IPS-18c (cell line): ENCODE measurements around the gene IFIH1.

Experiments
- H3K4me3 ChIP-seq: 2 replicates; pipeline ENCODE4 v1.7.0; 2013; ENCODE audit warnings: low read depth, mild to moderate bottlenecking, low read length, moderate library complexity; ENCODE audit not compliant: insufficient read depth
- H3K9me3 ChIP-seq: one replicate; pipeline ENCODE4 v1.6.1; 2013; ENCODE audit warnings: mild to moderate bottlenecking, low read length, moderate library complexity; ENCODE audit not compliant: control insufficient read depth, insufficient read depth

Gene IFIH1

GRCh38 chr2:162317058-162317742 is 1.3 kb downstream of the IFIH1 start:
- Histone ChIP-seq H3K4me3 (peak overlapping the region; percentile 60; the same call in 1 of the 2 replicates), H3K9me3 (no peaks in the 10 kb centered on the region)

- H3K4me3 ChIP-seq = no peak overlapping the region
- no peaks in the 10 kb centered on the region for H3K9me3 ChIP-seq
These were observed 1.9 kb downstream of the IFIH1 start for GRCh38 chr2:162316590-162316989.

GRCh38 chr2:162315938-162316337 is 2.5 kb downstream of the IFIH1 start:
- Histone ChIP-seq H3K4me3 (no peak overlapping the region), H3K9me3 (no peaks in the 10 kb centered on the region)

- Histone ChIP-seq H3K9me3 (no peaks in the 10 kb centered on the region), H3K4me3 (no peak overlapping the region)
These were observed 5.6 kb downstream of the IFIH1 start for GRCh38 chr2:162312853-162313252.

GRCh38 chr2:162308747-162309503 is 9.6 kb downstream of the IFIH1 start:
- H3K9me3 ChIP-seq = no peaks in the 10 kb centered on the region

GRCh38 chr2:162305901-162306300 is 12.6 kb downstream of the IFIH1 start:
- Histone ChIP-seq H3K4me3 (no peak overlapping the region), H3K9me3 (no peaks in the 10 kb centered on the region)

More at GRCh38 chr2:162308747-162309503, 9.6 kb downstream of the IFIH1 start:
- H3K4me3 ChIP-seq = no peak overlapping the region

- no peak overlapping the region for H3K4me3 ChIP-seq
- H3K9me3 ChIP-seq = no peaks in the 10 kb centered on the region
These were observed 16.6 kb downstream of the IFIH1 start for GRCh38 chr2:162301877-162302276.

- H3K9me3 ChIP-seq = no peaks in the 10 kb centered on the region
- H3K4me3 ChIP-seq = no peak overlapping the region
These were observed 17.2 kb downstream of the IFIH1 start for GRCh38 chr2:162301151-162301804.

GRCh38 chr2:162300266-162300665 is 18.2 kb downstream of the IFIH1 start:
- no peak overlapping the region for H3K4me3 ChIP-seq
- no peaks in the 10 kb centered on the region for H3K9me3 ChIP-seq

- Histone ChIP-seq H3K9me3 (no peaks in the 10 kb centered on the region), H3K4me3 (no peak overlapping the region)
These were observed 19.7 kb downstream of the IFIH1 start for GRCh38 chr2:162298669-162299335.

GRCh38 chr2:162297925-162298552 is 20.4 kb downstream of the IFIH1 start:
- Histone ChIP-seq H3K4me3 (no peak overlapping the region), H3K9me3 (no peaks in the 10 kb centered on the region)

GRCh38 chr2:162295009-162295408 is 23.5 kb downstream of the IFIH1 start:
- no peak overlapping the region for H3K4me3 ChIP-seq
- H3K9me3 ChIP-seq = no peaks in the 10 kb centered on the region

- no peaks in the 10 kb centered on the region for H3K9me3 ChIP-seq
- H3K4me3 ChIP-seq = no peak overlapping the region
These were observed 25.2 kb downstream of the IFIH1 start for GRCh38 chr2:162293122-162293786.

- Histone ChIP-seq H3K4me3 (no peak overlapping the region), H3K9me3 (no peaks in the 10 kb centered on the region)
These were observed 26.7 kb downstream of the IFIH1 start for GRCh38 chr2:162291748-162292147.

GRCh38 chr2:162282765-162283425 is 35.6 kb downstream of the IFIH1 start:
- Histone ChIP-seq H3K9me3 (no peaks in the 10 kb centered on the region), H3K4me3 (no peak overlapping the region)

- no peaks in the 10 kb centered on the region for H3K9me3 ChIP-seq
- H3K4me3 ChIP-seq = no peak overlapping the region
These were observed 37.8 kb downstream of the IFIH1 start for GRCh38 chr2:162280654-162281053.
